Activated CD8-positive, alpha-beta memory T cell treated with anti-CD3 and anti-CD28 coated beads, Interleukin-2, amount 50 U/mL, for 4 hours (primary cell): Measurements from ENCODE around the gene NDFIP1.
"Not testable (repeated sequence)": the region's sequence is repeated elsewhere in the genome, so short reads cannot be mapped to it uniquely, and the experiment has no call there.

Experiments
- DNase-seq: peaks from one replicate; pipeline ENCODE4 v3.0.0-alpha.2; 2020

Gene NDFIP1, protein sequence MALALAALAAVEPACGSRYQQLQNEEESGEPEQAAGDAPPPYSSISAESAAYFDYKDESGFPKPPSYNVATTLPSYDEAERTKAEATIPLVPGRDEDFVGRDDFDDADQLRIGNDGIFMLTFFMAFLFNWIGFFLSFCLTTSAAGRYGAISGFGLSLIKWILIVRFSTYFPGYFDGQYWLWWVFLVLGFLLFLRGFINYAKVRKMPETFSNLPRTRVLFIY

DNA sequence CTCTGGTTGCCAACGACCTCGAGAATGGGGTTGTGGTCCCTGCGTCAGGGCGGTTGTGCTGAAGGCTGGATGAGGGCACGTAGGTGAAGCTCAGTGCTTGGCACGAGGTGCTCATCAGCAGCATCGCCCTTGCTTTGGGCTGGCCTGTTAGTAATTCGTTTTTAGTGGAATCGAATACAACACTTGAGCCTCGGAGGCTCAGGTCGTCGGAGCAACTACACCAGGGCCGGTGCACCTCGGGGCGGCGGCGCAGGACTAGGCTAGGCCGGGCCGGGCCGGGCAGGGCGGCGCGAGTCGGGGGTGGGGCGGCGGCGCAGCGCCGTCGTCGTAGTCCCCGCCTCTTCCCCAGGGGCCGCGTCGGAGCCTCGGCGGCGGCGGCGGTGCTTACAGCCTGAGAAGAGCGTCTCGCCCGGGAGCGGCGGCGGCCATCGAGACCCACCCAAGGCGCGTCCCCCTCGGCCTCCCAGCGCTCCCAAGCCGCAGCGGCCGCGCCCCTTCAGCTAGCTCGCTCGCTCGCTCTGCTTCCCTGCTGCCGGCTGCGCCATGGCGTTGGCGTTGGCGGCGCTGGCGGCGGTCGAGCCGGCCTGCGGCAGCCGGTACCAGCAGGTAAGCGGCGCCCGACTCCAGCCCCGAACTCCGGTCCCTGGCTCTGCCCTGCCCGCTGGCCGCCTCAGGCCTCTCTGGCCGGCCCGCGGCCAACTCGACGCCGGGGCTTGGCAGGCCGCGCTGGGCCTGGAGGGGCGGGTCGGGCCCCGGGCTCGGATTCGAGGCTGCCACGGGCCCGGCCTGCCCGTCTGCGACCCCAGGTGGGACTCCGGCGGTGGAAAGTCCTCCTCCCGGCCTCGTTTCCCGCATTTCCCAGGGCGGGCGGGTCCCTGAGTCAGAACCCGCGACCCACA lies at the start of gene NDFIP1:
Gene NDFIP1, plus strand, starts transcription at position 348 of the 899 bp plus-strand sequence. Its CDS starts 196 bp downstream, at position 544.
- peak; percentile 86 for DNase-seq

DNA sequence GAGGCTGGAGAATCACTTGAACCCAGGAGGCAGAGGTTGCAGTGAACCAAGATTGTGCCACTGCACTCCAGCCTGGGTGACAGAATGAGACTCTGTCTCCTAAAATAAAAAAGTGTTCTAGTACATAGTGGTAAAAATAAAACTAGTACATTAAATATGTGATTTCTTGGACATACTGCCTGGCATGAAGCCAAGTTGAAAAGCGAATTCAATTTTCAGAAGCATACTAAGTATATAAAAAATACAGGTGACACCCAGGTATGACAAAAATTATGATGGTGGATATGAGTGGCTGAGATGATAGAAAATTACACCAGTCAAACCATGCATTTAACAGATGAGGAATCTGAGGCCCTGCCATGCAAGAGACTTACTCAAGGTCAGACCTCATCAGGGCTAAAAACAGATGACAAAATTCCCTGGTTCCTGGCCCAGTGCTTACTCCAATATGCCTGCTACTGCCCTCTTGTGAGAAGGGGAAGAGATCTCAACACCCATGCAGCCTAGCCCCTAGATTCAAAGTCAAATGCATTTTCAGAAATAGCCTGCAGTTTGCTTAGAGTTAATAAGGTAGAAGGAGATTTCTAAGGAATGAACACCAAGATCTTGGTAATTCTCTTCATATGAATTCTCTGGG lies 49.2 kb upstream of the NDFIP1 start:
- no peak for DNase-seq

DNA sequence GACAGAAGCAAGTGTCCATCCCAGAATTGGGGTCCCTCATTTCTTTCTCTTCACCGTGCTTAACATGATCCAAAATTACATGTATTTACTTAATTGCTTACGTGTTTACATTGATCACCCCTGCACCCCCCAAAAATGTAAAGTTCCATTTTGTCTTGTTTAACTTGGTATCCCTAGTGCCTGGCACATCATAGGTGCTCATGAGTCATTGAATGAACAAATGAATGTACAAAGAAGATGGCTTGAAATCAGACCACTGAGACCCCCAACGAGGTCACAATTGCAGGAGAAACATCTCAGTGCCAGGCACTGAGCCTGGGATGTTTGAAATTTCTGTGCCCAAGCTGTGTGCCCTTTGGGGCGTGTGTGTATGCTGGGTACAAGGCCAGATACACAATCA lies 45.2 kb upstream of the NDFIP1 start:
- no peak for DNase-seq

DNA sequence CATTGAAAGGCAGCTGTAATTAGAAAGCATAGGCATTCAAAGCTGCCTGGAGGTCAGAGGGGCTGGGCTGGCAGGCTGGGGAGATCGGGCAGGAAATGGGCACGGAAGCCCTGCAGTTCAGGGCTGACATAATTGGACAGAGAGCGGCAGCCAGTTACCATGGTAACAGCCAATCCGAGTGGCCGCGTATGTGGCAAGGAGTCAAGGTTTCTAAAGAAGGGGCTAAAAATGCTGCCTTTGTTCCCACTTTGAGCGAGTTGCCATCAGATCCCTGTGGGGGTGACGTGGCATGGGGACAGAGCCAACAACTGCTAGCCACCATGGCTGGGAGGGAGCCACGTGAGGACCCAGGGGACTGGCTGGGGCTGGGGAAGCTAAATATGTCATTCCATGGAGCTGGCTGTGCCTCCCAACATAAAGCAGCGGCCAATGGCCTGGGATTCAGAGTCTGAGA lies 44.7 kb upstream of the NDFIP1 start:
- peak; percentile 18 for DNase-seq

DNA sequence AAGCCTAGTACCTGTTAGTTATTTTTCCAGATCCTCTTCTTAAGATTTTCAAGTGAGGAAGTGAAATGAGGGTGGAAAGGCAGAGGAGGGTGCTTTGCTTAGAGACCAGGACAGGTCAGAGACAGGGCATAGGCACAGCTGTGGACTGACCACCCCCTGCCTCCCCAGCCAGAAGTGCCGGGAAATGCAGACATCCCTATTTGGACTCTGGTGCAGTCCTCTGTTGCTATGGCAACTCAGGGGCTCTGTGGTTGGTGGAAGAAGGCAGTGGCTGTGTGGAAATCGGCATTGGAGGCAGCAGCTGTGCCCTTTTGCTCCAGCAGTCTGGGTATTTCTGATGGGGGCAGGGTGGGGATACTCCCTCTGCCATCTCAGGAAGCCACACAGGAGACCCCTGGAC lies 43.3 kb upstream of the NDFIP1 start:
- DNase-seq: no peak

DNA sequence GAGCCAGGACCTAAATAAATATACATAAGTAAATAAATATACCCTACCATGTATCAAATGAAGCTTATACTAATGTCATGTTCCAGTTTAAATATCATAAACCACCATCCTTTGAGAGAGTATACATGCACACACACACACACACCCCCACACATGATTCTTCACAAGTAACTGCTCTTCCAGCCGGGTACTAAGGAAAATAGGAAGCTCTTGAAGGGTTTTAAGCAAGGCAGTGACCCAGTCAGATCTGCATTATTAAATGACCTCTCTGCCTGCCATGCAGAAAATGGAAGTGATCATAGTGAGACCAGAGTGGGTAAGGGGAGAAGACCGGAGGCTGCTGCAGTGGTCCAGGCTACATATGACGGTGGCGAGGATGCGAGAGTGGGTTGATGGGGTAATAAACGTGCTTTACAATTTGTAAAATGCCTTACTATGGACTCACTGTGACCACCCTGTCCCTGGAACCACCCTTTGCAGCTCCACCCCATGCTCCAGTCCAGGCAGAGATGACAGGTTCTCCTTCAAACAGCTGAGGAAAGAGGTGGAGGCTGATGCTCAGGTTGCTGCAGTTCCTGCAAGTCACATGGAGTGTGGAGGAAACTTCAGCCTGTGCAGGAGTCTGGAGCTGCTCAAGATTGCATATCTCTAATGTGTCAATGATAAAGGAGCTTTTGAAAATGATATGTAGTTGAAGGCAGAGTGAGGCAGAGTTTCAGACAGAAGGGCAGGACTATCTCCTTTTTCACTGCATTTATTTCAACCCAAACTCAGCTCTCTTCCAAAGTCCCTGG lies 38.8 kb upstream of the NDFIP1 start:
- DNase-seq: no peak

DNA sequence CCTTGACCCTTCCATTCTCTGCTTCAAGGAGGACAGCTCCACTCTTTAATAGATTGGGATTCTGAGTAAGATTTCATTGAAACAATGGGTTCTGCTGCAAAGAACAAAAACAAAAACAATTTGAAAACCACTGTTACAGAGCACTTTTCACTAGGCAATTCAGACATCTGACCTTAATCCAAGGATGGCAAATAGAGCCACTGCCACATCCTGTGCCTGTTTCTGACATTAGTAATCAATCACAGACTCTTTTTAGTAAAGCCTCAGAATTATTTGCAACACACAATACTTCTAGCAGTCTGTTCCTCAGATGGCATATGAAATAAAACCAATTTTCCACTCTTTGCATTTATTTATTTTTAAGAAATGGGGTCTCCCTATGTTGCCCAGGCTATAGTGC lies 37.8 kb upstream of the NDFIP1 start:
- DNase-seq: no peak

DNA sequence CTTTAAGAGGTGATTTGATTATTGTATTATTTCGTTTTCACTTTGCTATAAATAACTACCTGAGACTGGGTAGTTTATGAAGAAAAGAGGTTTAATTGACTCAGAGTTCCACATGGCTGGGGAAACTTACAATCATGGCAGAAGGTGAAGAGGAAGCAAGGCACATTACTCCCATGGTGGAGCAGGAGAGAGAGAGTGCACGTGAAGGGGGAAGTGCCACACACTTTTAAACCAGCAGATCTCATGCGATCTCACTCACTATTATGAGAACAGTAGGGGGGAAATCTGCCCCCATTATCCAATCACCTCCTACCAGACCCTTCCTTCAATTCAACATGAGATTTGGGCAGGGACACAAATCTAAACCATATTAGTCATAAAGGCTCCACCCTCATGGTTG lies 36.1 kb upstream of the NDFIP1 start:
- DNase-seq: no peak

DNA sequence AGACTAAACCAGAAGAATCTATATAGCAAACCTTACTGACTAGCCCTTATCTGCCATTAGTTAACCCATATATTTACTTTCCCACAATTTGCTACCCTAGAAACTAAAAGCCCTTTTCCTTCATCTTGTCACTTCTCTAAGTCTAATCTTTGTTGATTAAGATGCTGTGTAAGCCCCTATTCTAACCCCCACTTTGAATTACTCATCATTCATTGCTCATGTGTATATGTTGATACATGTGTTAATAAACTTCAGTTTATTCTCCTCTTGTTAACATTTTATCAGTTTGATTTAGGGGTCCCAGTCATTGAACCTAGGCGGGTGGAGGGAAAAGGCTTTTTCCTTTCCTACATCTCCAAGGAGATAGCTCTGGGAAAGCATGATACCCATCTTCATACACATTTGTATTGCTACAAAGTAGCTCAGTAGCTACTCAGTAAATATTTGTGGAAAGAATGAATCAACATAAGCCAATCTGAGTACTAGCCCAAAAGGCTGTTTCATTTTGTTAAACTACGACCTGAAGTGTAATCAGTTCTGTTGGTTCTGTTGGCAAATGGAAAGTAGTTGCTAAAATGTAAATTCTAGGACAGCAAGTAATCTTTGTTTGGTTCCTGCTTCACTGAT lies 35.1 kb upstream of the NDFIP1 start:
- no peak for DNase-seq

DNA sequence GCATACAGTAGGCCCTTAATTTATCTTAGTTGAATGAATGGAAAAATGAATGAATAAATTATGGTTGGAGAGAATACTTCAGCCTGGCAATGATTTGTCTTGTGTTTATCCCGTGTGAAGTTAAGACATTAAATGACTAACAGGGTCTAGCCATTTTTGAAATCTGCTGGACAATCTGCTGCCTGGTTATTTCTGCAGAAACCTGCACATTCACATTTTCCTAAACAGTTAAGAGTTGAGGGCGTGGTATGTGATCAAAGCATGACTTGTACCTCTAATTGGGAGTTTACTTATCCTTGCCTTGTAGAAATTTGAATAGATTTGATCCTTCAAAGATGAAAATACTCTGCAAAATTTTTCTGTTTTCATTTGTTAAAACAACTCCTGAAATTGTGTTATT lies 34.6 kb upstream of the NDFIP1 start:
- no peak for DNase-seq

DNA sequence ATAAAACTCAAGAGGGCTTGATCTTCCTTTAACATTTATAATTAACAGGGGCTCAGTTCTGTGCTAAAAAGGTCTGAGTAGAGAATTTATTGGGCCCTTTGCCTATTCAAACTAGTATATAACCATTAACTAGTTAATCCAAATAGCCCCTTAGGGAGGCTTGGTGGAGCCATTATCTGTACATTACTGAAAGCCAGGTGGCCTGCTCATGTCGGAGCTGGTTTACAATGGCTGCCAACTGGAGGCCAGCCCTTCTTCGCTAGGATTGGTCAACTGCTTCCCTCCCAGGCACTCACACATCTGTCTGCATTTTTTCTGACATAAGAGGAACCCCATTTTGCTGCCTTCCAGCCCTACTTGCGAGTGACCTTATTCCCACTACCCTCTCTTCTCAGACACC lies 30.4 kb upstream of the NDFIP1 start:
- DNase-seq: no peak

DNA sequence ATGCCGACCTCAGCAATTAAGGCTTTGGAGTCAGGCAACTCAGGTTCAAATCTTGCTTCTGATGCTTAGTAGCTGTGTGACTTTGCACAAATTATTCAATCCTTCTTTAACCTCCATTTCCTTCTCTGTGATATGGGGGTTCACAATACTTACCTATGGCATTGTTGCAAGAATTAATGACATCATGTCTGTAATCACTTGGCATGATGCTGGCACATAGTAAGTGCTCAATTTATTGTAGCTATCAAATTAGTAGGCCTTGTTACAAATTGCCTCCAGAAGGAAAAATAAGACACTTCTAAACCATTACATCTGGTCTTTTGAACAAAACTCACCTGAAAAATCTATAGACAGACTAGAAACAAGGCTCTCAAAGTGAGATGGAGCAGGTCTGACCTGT lies 29.9 kb upstream of the NDFIP1 start:
- DNase-seq: no peak

DNA sequence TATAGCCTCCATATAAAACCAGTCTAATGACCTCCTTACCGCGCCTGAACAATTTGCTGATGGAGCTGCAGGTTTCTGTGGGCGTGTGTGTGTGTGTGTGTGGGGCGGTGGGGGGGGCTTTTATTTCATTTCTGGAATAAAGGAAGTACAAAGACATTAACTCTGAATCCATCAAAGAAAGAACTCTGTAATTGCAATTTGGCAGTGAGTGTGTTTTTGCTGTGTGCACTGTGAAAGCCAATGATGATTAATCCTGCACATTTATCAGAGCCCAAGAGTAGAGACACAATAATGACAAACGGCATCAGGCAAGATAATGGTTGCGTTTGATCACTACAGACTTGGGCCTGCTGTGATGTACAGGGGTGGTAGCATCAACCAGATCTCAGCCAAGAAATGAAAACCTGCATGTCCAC lies 29.3 kb upstream of the NDFIP1 start:
- no peak for DNase-seq

DNA sequence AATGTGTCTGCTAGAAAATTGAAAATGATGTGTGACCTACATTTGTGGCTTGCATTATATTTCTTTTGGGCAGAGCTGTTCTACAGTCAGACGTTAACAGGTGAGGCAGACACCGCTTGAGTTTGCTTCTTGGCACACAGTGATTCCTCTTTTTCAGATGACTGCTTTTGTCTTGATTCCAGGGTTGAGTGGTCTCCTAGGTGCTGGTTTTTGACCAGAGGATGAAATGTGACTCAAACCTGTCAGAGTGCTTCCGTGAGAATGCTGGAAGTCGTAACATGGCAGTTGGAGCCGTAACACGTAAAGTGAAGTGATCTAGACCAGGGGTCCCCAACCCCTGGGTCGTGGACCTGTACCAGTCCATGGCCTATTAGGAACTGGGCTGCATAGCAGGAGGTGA lies 28.3 kb upstream of the NDFIP1 start:
- no peak for DNase-seq

DNA sequence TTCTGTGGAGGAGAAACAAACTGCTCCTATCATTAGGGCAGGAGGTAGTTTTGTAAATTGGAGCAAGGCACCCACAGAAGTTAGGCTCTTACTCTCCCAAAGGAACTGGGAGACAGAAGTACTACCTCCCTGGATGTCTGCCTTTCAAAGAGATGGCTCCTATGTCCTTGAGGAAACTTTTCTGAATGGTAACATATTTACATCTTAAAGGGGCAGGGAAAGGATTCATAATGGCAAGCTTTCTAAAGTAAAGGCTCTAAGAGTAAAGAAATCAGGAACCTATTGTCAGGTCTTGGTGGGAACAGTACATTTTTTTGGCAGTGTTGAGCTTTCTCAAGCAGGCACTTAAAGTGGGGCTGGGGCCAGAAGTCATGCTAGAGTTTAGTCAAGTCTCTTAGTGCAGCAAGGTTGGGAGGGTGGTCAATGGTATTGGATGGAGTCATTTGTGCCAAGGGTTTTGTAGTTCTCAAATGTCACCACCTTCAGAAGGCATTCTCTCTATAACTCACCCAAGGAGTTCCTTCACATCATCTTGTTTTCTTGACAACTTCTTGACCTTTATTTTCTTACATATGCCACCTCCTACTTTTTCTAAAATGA lies 26.3 kb upstream of the NDFIP1 start:
- no peak for DNase-seq

DNA sequence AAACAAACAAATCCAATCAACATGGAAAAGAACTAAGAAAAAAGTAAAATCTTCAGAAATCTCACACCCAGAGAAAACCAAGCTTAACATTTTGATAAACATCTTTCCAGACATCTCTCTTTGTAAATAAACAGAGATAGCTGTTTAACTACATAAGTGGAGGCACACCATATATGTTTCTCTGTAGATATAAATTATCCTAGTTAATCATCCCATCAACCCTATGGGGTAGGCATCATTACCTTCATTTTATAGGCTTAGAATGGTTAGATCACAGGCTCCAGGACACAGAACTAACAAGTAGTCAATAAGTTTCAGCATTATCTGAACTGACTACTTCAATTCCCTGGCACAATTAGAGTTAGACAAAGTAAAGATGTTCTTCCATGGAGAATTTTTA lies 22.4 kb upstream of the NDFIP1 start:
- no peak for DNase-seq

DNA sequence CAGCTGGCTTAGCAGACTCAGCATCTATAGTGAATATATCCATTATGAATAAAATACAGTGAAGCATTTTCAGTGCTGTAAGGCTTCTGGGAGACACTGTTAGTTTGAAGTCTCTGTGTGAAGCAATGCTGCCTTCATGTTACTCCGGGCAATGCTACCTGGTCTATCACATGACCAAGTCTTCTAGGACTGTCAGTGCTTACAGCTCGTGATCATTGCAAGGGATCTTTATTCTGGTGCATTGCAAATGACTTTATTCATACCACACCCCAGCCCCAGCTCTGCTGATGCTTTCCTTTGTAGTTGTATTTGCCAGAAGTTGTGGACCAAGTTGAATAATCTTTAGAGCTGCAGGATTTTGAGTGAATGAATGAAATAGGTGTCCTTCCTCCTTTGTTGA lies 21.9 kb upstream of the NDFIP1 start:
- DNase-seq: no peak

DNA sequence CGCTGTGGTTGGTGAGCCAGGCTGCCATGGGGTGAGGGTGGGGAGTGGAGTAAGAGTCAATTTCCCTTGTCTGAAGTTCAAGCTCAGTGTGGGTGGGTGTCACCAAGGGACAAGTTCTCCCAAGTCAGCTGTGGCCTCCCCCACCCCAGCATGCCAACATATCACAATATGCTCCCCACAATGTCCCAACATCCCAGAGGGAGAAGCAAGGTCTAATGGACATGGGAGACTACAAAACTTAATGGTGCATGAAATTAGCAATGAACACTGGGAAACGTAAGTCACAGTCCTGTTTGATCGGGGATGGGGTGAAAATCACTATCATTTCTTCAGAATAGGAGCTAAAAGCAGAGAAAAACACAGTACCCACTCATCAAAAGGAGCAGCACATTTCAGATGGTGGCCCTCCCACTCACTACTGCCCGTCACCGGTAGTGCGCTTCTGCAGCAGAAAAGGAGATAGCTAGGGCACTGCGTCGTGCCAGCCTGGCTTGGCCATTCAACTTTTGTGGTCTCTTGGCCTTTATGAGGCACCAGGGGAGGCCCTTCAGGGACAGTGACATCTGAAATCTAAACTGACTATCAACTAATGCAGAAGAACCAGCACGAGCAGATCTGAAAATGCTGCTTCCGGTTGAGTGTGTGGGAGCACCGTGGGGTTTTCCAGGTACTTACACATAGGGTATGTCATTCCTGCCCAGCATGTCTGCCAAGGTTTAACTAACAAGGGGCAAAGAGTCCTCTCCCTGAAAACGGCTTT lies 20.5 kb upstream of the NDFIP1 start:
- DNase-seq: no peak

DNA sequence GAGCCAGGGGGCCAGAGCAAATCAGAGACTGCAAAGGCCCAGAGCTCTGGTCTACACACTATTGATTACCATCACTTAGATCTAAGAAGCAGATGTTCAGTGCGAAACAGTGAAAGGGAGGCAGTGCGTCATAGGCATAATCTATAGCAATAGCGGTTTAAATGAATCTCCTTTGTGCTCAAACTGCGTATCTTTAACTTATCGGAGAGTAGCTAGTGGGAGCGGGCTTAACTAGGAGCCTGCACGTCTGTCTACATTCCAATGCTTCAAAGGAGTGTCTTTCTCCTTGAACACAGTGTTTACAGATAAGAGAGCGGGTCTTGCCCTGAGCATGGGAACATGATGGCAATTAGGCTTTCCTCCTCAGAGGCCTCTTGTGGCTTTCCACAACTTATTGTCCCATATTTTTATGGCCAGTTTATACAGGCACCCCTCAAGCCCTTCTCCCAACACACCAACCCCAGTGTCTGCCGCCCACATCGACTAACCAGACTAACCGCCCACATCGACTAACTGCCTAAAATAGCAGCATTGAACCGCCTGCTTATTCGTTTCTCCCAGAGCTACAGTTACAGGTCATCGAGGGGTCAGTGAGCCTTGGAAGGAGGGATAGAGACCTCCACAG lies 19.6 kb upstream of the NDFIP1 start:
- DNase-seq: not testable (repeated sequence)

DNA sequence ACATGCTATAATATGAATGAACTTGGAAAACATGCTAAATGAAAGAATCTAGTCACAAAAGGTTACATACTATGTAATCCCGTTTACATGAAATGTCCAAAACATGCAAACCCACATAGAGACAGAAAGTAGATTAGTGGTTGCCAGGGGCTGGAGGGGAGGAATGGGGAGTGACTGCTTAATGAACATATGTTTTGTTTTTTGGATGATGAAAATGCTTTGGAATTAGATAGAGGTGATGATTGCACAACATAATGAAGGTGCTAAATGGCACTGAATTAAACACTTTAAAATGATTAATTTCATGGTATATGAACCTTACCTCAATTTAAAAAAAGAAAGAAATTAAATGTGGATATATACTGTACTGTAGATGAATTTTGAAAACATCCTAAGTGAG lies 17.6 kb upstream of the NDFIP1 start:
- DNase-seq: no peak

DNA sequence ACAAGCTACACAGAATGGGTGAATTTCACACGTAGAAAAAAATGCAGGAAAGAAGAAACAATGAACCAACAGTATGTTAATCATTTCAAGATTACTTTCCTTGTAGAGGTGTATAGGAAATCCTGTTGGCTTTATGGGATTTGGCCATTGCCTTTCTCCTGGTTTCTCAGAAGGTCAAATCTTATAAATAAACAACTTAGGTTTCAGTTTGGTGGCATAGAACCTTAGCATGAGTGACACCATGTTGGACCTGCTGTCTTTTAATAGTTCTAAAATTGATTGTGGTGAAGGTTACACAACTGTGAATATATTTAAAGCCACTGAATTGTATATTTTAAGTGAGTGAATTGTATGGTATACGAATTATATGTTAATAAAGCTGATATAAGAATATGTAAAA lies 16.7 kb upstream of the NDFIP1 start:
- no peak for DNase-seq
